MV-4-11 (cell line): Measurements from ENCODE around the gene A4GALT.
"Not testable (repeated sequence)": the region's sequence is repeated elsewhere in the genome, so short reads cannot be mapped to it uniquely, and the experiment has no call there.

ENCODE experiments used
- DNase-seq: peaks from one replicate; lab custom pipeline; 2025; lab: John Stamatoyannopoulos, UW

A4GALT gene

DNA sequence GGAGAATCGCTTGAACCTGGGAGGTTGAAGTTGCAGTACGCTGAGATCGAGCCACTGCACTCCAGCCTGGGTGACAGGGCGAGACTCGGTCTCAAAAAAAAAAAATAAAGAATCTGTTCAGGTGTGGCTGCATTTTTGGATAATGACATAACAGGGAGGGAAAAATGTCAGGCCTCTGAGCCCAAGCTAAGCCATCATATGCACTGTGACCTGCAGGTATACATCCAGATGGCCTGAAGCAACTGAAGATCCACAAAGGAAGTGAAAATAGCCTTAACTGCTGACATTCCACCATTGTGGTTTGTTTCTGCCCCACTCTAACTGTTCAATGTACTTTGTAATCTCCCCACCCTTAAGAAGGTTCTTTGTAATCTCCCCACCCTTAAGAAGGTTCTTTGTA lies 19.6 kb upstream of the A4GALT start:
- not testable (repeated sequence) for DNase-seq

- no peak for DNase-seq
Observed at GRCh38 chr22:42734406-42734805, 13.7 kb upstream of the A4GALT start.

DNA sequence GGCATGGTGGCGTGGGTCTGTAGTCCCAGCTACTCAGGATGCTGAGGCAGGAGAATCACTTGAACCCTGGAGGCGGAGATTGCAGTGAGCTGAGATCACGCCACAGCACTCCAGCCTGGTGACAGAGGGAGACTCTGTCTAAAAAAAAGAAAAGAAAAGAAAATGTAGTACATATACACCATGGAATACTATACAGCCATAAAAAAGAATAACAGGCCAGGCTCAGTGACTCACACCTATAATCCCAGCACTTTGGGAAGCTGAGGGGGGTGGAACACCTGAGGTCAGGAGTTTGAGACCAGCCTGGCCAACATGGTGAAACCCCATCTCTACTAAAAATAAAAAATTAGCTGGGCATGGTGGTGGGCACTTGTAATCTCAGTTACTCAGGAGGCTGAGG lies 12.7 kb upstream of the A4GALT start:
- DNase-seq, result not testable (repeated sequence)

- no peak for DNase-seq
Observed at GRCh38 chr22:42732081-42732480, 11.4 kb upstream of the A4GALT start.

DNA sequence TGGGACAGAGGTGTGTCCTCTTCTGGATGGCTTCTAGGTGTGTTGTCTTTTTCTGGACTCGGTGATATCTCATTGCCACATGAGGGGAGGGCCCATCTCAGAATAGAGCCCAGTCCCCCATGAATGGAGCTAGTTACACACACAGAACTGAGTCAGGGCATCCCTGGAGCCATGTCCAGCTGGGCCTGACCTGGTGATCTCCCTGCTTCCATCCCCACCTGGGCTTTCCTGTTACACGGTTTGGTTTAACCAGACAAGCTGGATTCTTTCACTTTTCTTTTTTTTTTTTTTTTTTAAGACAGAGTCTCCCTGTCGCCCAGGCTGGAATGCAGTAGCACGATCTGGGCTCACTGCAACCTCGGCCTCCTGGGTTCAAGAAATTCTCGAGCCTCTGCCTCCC lies 6.1 kb upstream of the A4GALT start:
- DNase-seq, result no peak

DNA sequence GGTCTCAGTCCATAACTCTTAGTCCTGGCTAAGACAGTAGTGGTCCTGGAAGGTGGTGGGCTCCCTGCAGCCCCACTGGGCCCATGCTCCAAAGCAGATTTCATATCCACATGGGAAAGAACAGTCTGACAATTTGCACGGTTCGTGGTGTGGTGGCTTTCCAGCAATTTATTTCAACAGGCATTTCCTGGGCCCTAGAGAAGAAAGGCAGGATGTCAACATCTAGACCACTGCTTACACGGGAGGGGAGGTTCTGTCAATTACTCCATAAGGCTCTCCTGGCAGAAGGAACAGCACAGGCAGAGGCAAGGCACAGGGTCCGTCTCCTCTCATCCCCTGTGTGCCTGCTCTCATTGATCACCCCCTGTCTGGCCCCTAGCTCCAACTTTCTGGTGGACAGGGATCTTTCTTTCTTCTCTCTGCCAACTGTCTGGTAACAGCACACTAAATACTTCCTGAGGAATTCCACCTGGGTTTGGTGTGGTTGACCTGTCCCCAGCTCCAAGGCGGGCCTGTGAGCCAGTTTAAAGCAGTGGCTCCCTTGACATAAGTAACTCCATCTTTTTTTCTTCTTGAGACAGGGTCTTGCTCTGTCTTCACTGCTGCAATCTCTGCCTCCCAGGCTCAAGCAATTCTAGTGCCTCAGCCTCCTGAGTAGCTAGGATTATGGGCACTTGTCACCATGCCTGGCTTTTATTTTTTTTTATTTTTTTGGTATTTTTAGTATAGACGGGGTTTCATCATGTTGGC lies 5.1 kb upstream of the A4GALT start:
- no peak for DNase-seq

- no peak for DNase-seq
Observed at GRCh38 chr22:42724062-42724461, 3.4 kb upstream of the A4GALT start.

GRCh38 chr22:42721045-42721434 lies 370 bp upstream of the A4GALT start:
- DNase-seq, result no peak

GRCh38 chr22:42719656-42720262 lies 911 bp downstream of the A4GALT start:
- no peak for DNase-seq

GRCh38 chr22:42719133-42719532 lies 1.5 kb downstream of the A4GALT start:
- no peak for DNase-seq

- DNase-seq, result no peak
Observed at GRCh38 chr22:42717197-42717928, 3.3 kb downstream of the A4GALT start.

GRCh38 chr22:42716649-42717127 lies 4.0 kb downstream of the A4GALT start:
- DNase-seq, result no peak

DNA sequence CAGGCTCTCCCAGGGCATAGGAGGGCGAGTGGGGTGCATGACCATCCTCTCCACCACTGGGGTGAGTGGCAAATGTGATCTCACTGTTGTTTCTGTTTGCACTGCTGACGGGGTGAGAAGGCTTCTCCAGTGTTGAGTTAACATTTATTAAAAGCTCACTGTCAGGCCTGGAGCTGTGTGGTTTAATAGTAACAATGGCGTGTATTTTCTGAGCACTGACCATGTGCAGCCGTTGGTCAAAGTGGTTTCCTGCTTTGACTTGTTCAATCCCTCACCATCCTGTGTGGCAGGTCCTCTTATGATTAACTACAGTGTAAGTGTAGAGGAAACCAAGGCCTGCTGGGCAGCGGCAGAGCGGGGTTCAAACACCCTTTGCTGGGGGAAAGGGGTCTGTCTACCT lies 4.4 kb downstream of the A4GALT start:
- DNase-seq, result no peak

- no peak for DNase-seq
Observed at GRCh38 chr22:42714768-42715390, 5.8 kb downstream of the A4GALT start.

- no peak for DNase-seq
Observed at GRCh38 chr22:42714308-42714707, 6.4 kb downstream of the A4GALT start.

- DNase-seq, result no peak
Observed at GRCh38 chr22:42711895-42712837, 8.5 kb downstream of the A4GALT start.

DNA sequence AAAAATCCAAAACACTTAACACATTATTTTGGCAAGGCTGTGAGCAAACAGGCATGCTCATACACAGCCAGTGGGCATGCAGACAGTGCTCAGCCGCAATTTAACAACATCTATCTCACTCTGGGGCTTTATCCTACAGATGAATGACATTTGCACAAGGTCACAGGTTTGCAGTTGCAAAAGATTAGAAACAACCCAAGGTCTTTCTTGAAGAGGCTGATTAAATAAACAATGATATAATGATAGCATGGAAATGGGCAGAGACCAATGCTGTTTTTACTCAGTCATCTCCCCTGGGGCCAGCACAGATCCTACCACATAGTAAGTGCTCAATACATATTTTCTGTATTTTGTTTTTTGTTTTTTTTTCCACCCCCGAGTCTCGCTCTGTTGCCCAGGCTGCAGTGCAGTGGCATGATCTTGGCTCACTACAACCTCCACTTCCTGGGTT lies 9.4 kb downstream of the A4GALT start:
- DNase-seq, result no peak

- no peak for DNase-seq
Observed at GRCh38 chr22:42708417-42708816, 12.3 kb downstream of the A4GALT start.

GRCh38 chr22:42707496-42707895 lies 13.2 kb downstream of the A4GALT start:
- DNase-seq, result no peak

DNA sequence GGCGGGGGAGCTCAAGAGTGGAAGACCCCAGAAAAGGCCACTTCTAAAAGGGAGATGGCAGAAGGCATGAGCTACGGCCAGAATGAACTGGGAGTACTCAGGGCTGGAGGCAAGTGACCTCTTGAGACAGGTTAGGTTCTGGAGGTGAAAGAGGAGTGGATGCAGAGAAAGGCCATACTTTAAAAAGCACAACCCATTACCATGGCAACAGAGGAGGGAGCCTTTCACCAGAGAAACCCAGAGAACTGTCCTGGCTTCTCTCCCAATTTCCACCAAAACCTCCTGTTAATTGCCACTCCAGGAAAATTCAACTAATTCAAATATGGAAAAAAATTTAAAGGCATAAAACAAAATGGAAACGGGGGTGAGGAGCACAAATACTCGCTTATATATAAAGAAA lies 15.8 kb downstream of the A4GALT start:
- DNase-seq, result no peak

GRCh38 chr22:42702675-42703074 lies 18.0 kb downstream of the A4GALT start:
- no peak for DNase-seq
